Endothelial cell of umbilical vein (primary cell): ENCODE measurements around the gene SERINC1. TPM values are rescaled to one million over a fixed set of nuclear protein-coding genes. Genes with fewer than 3 reads are reported as not detected.

ENCODE experiments used
- BruUV-seq: library from RNA; stranded (reverse); fragments of 400-500 nt; replicated peaks from 2 replicates; lab custom pipeline; 2021; lab: Mats Ljungman, UMichigan
- CTCF ChIA-PET: fragments of 300-600, 350-600 bp; sonication (Branson Sonifier 250); formaldehyde crosslinking; loops from one replicate; lab custom pipeline; 2021; ENCODE audit warnings: antibody characterized with exemption, inconsistent platforms; lab: Charles Lee
- POLR2A ChIA-PET: fragments of 300-600, 350-600 bp; sonication (Branson Sonifier 250); formaldehyde crosslinking; loops from one replicate; lab custom pipeline; 2021; ENCODE audit warnings: antibody characterized with exemption, inconsistent platforms; lab: Charles Lee
- DNase-seq: peaks from one replicate; pipeline ENCODE4 v3.0.0-alpha.2; 2011; ENCODE audit warnings: low read depth, low spot score
- FAIRE-seq: peaks from 2 replicates; lab custom pipeline; 2011; peaks lifted over from hg19 to GRCh38; lab: Jason Lieb, UNC
- H2AFZ ChIP-seq: 2 replicates; pipeline ENCODE4 v1.6.0; 2012; ENCODE audit warnings: low read depth, low read length, control low read depth, inconsistent platforms
- H3K27ac ChIP-seq: 2 replicates; pipeline ENCODE4 v1.5.1; 2011; ENCODE audit warnings: low read depth, mild to moderate bottlenecking, control low read depth, low read length, moderate library complexity; ENCODE audit not compliant: insufficient read depth
- H3K27me3 ChIP-seq, 2 experiments: 2 replicates each; pipeline versions ENCODE4 v1.6.0 to v1.6.1; 2011; ENCODE audit warnings: low read length in 2 of 2, mixed read lengths in 1 of 2; ENCODE audit not compliant: control insufficient read depth in 2 of 2, insufficient read depth in 2 of 2
- H3K36me3 ChIP-seq, 2 experiments: 2 replicates in 1 of 2; 3 replicates in 1 of 2; pipeline ENCODE4 v1.5.1; 2011; ENCODE audit warnings: low read length in 2 of 2, mild to moderate bottlenecking in 1 of 2, moderate library complexity in 1 of 2; ENCODE audit not compliant: control insufficient read depth in 2 of 2, insufficient read depth in 2 of 2; ENCODE audit errors: extremely low read depth in 1 of 2
- H3K4me1 ChIP-seq: 3 replicates; pipeline ENCODE4 v1.5.1; 2011; ENCODE audit warnings: mild to moderate bottlenecking, low read length; ENCODE audit not compliant: control insufficient read depth, insufficient read depth; ENCODE audit errors: extremely low read depth
- H3K4me2 ChIP-seq: 2 replicates; pipeline ENCODE4 v1.6.1; 2011; ENCODE audit warnings: low read length, control low read depth, mixed read lengths; ENCODE audit not compliant: insufficient read depth
- H3K4me3 ChIP-seq, 3 experiments: fragments of 200-600 bp in 1 of 3; sonication (generic), shearing (Covaris generic) in 1 of 3; replicated peaks in 1 of 3; 2 replicates each; pipeline ENCODE4 v1.5.1; 2011 to 2016; ENCODE audit warnings: control low read depth in 3 of 3, low read length in 3 of 3, mild to moderate bottlenecking in 2 of 3, inconsistent platforms in 1 of 3, low read depth in 1 of 3, moderate library complexity in 1 of 3; ENCODE audit not compliant: insufficient read depth in 1 of 3
- H3K79me2 ChIP-seq: 2 replicates; pipeline ENCODE4 v1.6.0; 2012; ENCODE audit warnings: low read length, inconsistent platforms; ENCODE audit not compliant: control insufficient read depth, insufficient read depth
- H3K9ac ChIP-seq: replicated peaks from 2 replicates; pipeline ENCODE3; 2011; ENCODE audit warnings: low read length, control low read depth; ENCODE audit not compliant: insufficient read depth; ENCODE audit errors: extremely low read depth
- H3K9me1 ChIP-seq: replicated peaks from 3 replicates; pipeline ENCODE4 v1.6.0; 2011; ENCODE audit warnings: mild to moderate bottlenecking, low read length; ENCODE audit not compliant: control insufficient read depth, insufficient read depth; ENCODE audit errors: extremely low read depth
- H3K9me3 ChIP-seq: replicated peaks from 2 replicates; pipeline ENCODE4 v1.5.1; 2012; ENCODE audit warnings: low read length, inconsistent platforms; ENCODE audit not compliant: control insufficient read depth, insufficient read depth
- H4K20me1 ChIP-seq: replicated peaks from 2 replicates; pipeline ENCODE3; 2011; ENCODE audit warnings: mild to moderate bottlenecking, low read length; ENCODE audit not compliant: control insufficient read depth, insufficient read depth; ENCODE audit errors: extremely low read depth
- CTCF ChIP-seq, 2 donors: IDR thresholded peaks; 1 replicate in 1 of 2; 2 replicates in 1 of 2; pipeline ENCODE4 v1.5.1; 2011; ENCODE audit warnings: low read length in 2 of 2, mild to moderate bottlenecking in 2 of 2, moderate library complexity in 2 of 2, control low read depth in 1 of 2, inconsistent platforms in 1 of 2, low read depth in 1 of 2; ENCODE audit not compliant: insufficient read depth in 1 of 2; ENCODE audit errors: extremely low read depth in 1 of 2
- EZH2 ChIP-seq: IDR thresholded peaks from 2 replicates; pipeline ENCODE4 v1.6.1; 2012; ENCODE audit warnings: borderline replicate concordance, low read depth, mild to moderate bottlenecking, moderate library complexity, low read length, inconsistent platforms; ENCODE audit not compliant: severe bottlenecking
- FOS ChIP-seq: IDR thresholded peaks from 2 replicates; pipeline ENCODE4 v1.6.1; 2011; ENCODE audit warnings: mild to moderate bottlenecking, low read length, moderate library complexity, borderline replicate concordance; ENCODE audit not compliant: insufficient read depth
- GATA2 ChIP-seq: IDR thresholded peaks from 2 replicates; pipeline ENCODE4 v1.7.0; 2011; ENCODE audit warnings: low read depth, mild to moderate bottlenecking, moderate library complexity, mixed read lengths, low read length; ENCODE audit not compliant: insufficient read length, insufficient read depth
- JUN ChIP-seq: IDR thresholded peaks from 2 replicates; pipeline ENCODE4 v1.6.1; 2011; ENCODE audit warnings: borderline replicate concordance, low read depth; ENCODE audit not compliant: insufficient read length, insufficient read depth
- MAX ChIP-seq: IDR thresholded peaks from 2 replicates; pipeline ENCODE4 v1.6.1; 2011; ENCODE audit not compliant: insufficient read depth, insufficient read length
- MYC ChIP-seq: IDR thresholded peaks from one replicate; pipeline ENCODE4 v1.6.1; 2011; ENCODE audit warnings: mild to moderate bottlenecking, low read depth, low read length
- POLR2A ChIP-seq: IDR thresholded peaks from 2 replicates; pipeline ENCODE4 v1.6.1; 2012; ENCODE audit warnings: low read depth, mild to moderate bottlenecking, control low read depth, low read length
- POLR2AphosphoS5 ChIP-seq: IDR thresholded peaks from 2 replicates; pipeline ENCODE4 v1.6.1; 2012; ENCODE audit warnings: low read depth, mild to moderate bottlenecking, control low read depth, low read length, moderate library complexity; ENCODE audit not compliant: insufficient read depth
- dilution Hi-C: fragments of 300-500 bp; cut with MboI; formaldehyde crosslinking; loops from one replicate; pipeline ENCODE4 v1.15.0; 2019; ENCODE audit warnings: low sequenced_read_pairs; ENCODE audit not compliant: extremely low pct_ligation_motif_present
- intact Hi-C: fragments of 100-400 bp; cut with micrococcal nuclease; formaldehyde crosslinking; loops from one replicate; pipeline ENCODE4 v1.10.0; 2022
- polyA plus RNA-seq, 4 experiments: library from polyadenylated mRNA; depleted of rRNA in 3 of 4; stranded (reverse) in 3 of 4; unstranded in 1 of 4; fragments of >200 nt; gene quantifications; 2 replicates each; pipeline versions ENCODE4 v1.2.1 to v1.2.3, GENCODE V29; 2011 to 2012; ENCODE audit warnings: missing spikeins in 1 of 4
- total RNA-seq: library from RNA; stranded (reverse); gene quantifications from 2 replicates; pipeline ENCODE4 v1.2.3, GENCODE V29; 2021

SERINC1 gene
- total and polyA plus RNA-seq, 2 donors (not counting 3 experiments of a cell fraction or from before 2014, with no cell fraction given) = 40.4 to 76.5 TPM

- no peak for FAIRE-seq
- intact Hi-C loops = no loop called here
- POLR2A ChIA-PET = no interaction called here
Observed at GRCh38 chr6:122408240-122408639, 63.4 kb downstream of the SERINC1 start.

More at GRCh38 chr6:122408240-122408639, 63.4 kb downstream of the SERINC1 start:
- Histone ChIP-seq H2AFZ (no peak overlapping the region), H3K27ac (no peak overlapping the region), H4K20me1 (no peaks in the 10 kb centered on the region), H3K36me3 (no peaks in the 10 kb centered on the region), H3K9me1 (no peaks in the 10 kb centered on the region), H3K9ac (no peak overlapping the region), H3K79me2 (peaks cover 59% of the 10 kb centered on the region), H3K4me2 (no peak overlapping the region), H3K4me3 (no peak overlapping the region), H3K27me3 (no peaks in the 10 kb centered on the region), H3K9me3 (no peaks in the 10 kb centered on the region), H3K4me1 (no peaks in the 10 kb centered on the region)
- CTCF ChIA-PET = interaction anchor here (1.0 to 1.3 kb wide), 2 partner anchors 9 kb away, joined by 3 to 4 read pairs; partner anchors contain the start of gene HSF2
- no peak for DNase-seq
- no TSS peak for BruUV-seq
- TF ChIP-seq FOS = no peak
- TF ChIP-seq JUN = no peak
- no peak for TF ChIP-seq POLR2A
- no peak for TF ChIP-seq GATA2
- no peak for TF ChIP-seq POLR2AphosphoS5
- TF ChIP-seq CTCF (IDR thresholded peaks at IDR 0.05; ENCODE audit: extremely low read depth in 1 of 2, insufficient read depth in 1 of 2, low read depth in 1 of 2, low read length in 2 of 2) = no peak
- no peak for TF ChIP-seq MAX
- no peak for TF ChIP-seq MYC
- TF ChIP-seq EZH2 = no peak
- dilution Hi-C loops = no loop called here
